Measurements from ENCODE around the gene KAT2B.

Gene KAT2B

DNA sequence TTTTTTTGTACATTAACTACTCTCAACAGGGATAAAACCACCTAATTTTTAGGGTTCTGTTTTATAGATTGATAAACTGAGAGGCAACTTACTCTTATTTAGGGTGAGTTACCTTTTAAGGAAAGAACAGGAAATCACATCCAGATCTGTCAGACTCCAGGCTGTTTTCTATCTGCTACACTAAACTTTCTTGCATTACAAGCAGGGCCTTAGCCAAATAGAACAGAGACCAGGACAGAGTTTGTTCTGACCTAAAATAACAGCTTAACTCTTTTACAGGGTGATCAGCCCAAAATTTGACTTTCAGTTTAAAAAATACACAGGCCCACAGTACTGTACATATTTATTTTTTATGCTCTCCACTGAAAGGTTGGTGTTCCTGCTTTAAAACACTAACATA is 107.1 kb downstream of the KAT2B start:
- no peak for DNase-seq (ENCODE audit: low read depth)

DNA sequence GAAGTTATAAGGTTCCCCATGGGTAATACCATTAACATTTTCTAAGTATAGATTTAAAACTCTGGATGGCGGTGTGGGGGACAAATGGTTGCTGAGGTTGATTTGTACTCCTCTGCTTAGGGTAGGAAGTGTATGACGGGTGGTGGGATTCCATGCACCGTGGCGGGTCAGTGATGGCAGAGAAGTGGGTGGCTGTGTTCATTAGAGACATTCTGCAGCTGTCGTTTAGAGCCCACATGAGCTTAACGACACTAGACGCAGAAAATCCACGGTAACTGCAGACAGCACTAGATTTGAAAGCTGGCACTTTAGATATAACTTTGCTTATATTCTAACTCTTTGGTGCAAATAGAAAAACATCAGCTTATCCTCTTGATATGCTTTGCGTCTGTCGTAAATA is 108.2 kb downstream of the KAT2B start:
- no peak for DNase-seq (ENCODE audit: low read depth)

DNA sequence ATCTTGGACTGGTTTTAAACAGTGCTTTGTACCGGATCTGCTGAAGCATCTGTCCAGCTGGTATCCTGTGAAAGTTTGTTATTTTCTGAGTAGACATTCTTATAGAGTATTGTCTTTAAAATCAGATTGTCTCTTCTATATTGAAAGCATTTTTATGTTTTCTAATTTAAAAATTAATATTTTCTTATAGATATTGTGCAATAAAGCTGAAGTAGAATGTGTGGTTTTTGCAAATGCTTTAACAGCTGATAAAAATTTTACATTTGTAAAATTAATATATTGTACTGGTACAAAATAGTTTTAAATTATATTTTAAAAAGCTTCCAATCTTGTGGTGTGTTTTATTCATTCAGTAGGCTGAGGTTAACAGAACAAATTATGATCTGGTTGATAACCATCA is 113.8 kb downstream of the KAT2B start:
- no peak for DNase-seq (ENCODE audit: low read depth)

DNA sequence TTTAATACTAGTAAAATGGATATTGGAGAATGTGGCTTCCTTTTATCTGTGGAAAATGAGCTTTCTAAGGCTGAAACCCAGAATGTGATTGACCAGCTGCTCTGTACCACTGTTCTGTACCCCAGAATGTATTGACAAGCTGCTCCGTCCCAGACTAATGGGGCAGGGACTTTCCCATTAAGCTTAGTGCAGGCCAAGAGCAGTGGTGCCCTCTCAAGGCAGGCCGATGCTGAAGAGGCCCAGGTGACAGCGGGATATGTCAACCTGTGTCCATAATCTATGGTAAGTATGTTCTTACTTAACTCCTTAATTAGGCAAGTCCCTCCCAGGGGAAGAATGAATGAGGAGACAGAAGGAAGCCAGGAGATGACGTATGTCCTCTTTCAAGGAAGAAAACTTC is 114.7 kb downstream of the KAT2B start:
- no peak for DNase-seq (ENCODE audit: low read depth)

DNA sequence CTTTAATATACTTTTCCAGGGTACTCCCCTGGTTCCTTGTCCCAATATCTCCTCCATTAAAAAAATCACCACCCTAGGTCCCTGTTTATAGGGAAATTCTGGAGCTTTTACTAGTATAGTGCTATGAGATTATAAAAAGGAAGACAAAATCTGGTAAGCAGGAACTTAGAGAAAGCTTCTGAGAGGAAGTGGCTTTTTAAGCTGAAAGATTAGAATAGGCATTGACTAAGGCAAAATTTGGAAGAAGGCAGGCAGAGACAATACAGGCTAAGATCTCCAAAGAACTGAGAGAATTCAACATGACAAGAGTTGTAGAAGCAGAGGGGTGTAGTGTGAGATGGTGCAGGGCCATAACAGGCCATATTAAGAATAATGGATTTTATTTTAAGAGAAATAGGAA is 120.0 kb downstream of the KAT2B start:
- no peak for DNase-seq (ENCODE audit: low read depth)

DNA sequence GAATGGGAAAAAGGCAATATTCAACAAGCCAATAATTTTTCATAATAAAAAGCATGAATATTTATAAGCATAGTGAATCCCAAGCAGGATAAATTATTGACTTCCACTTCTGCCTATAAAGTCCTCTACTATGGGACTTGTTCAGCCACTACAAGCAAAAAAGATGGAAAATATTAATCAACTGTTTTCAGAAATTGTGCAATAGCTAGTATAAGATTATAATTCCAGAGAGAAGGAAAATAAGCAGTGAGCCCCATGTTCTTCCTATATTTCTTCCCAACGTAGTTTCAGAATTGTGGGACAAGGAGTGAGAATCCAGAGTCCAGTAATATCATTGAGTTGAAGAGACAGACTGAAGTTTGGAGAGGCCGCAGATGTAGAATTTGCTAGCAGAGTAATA is 121.5 kb downstream of the KAT2B start:
- no peak for DNase-seq (ENCODE audit: low read depth)

DNA sequence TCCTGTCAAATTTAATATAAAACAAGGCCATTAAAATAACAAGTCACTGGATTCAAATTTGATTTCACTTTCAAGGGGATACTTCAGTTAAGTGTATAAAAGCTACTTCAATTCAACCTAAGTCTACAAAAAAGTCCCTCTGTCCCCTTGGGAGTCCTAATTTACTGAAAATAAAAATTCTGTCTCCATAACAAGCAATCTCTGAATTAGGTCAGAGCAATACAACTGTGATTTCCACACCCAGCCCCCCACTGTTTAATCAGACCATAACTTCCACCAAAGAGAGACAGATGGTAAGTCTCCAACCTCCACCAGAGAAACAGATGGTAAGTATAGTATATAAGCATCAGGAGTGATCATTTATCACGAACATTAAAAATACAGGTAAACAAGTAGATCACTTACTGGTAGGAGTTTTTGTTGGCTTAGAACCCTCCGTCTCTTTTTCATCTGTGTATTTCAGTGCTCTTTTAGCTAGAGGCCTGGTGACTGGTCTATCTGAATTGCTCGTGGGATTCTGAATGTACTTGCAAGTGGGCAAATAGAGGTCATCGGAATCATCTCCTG is 133.7 kb downstream of the KAT2B start:
- no peak for DNase-seq (ENCODE audit: low read depth)

DNA sequence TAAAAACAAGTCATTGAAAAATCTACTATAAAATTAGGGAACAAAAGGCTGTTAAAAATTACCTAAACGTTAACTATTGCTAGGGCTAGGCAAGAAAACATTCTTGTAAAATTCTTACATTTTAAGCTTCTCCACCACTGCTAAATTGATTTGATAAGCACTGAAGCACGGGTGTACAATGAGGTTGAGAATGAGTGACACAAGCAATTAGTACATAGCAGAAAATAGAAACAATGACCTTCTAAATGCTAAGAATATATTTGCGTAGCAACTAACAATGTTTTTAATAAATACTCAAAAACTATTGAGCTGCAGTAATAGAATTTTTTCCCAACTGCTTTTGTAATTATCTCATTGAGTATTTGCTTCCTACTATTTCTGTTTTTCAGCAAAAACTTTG is 141.0 kb downstream of the KAT2B start:
- no peak for DNase-seq (ENCODE audit: low read depth)

GRCh38 chr3:20182206-20182605 is 142.0 kb downstream of the KAT2B start:
- no peak for DNase-seq (ENCODE audit: low read depth)

DNA sequence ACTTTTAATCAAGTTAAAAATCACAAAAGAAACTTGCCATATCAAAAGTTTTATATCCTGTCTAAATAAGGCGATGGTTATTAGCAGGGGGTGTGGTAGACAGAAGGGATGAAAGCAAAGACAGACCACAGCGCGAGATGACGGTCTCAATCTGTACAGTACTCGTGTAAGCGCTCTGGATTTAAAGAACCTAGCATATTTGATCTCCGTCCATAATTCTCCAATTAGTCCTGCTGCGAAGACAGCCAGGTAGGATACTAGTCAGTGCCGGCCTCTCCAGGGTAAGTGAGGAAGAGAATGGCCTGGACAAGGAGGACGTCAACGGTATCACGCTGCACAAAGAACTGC is 145.1 kb downstream of the KAT2B start:
- no peak for DNase-seq (ENCODE audit: low read depth)

- DNase-seq (ENCODE audit: low read depth) = peak; percentile 99
Observed at GRCh38 chr3:20185679-20186599, 145.7 kb downstream of the KAT2B start, which contains the start of gene SGO1. Gene SGO1 (minus strand): TSS chr3:20186206. CDS start chr3:20184027, 2,179 bp downstream.

DNA sequence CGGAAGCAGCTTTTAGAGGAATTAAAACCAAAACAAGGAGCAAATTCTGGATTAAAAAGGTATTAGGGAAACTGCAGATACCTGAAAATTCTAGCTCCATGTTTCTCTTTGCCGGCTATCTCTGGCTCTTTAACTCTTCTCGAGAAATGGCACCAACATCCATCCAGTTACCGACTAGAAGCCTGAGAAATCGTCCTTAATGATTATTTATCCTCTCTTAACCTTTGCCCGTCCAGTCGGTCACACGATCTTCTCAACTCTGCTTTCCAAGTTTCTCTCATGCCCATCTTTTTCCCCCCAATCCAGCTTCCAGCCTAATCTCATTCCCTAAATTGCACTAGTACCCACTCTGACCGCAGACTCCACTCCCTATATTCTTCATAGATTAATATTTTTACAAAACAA is 146.4 kb downstream of the KAT2B start:
- DNase-seq (ENCODE audit: low read depth) = no peak

DNA sequence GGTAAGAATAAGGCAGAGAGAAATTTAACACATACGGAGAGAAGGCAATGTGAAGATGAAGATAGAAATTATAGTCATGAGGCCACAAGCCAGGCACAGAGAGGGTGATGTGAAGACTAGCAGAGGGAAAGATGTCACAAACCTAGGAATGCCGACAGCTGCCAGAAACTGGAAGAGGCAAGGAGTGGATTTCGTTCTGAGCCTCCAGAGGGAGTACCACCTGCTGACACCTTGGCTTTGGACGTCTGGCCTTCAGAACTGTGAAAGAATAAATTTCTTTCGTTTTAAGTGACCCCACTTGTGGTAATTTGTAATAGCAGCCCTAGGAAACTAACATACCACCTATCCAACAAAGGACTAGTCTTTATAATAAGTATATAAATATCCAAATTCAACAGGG is 150.7 kb downstream of the KAT2B start:
- no peak for DNase-seq (ENCODE audit: low read depth)

DNA sequence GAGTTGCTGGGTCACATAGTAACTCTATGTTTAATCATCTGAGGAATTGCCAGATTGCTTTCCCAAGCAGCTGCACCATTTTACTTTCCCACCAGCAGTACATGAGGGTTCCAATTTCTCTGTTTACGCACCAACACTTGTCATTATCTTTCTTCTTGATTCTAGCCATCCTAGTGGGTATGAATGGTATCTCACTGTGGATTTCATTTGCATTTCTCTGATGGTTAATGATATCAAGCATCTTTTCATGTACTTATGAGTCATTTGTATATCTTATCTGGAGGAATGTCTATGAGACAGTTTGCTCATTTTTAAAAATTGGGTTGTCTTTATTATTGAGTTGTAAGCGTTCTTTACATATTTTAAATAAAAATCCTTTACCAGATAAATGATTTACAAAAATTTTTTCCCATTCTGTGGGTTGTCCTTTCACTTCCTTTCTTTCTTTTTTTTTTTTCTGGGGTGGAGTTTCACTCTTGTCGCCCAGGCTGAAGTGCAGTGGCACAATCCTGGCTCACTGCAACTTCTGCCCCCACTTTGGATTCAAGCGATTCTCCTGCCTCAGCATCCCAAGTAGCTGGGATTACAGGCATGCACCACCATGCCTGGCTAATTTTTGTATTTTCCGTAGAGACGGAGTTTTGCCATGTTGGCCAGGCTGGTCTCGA is 154.7 kb downstream of the KAT2B start:
- no peak for DNase-seq (ENCODE audit: low read depth)

DNA sequence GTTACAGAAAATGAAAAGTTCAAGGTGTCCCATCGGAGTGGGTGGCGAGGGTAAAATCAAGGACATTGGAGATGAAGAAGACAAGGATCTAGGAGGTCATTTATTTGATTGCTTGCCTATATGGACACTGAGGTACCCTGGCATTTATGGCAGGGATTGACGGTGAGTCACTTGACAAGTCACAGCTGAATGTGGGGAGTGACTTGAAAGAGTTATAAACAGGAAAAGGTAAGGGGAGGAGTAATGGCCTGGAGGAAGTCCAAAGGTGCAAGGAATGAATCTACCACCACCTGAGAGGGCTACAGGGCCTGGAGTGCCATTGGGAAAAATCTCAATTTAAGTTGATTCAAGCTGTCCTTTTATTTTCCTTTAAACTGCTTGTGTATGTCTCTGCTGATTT is 157.5 kb downstream of the KAT2B start:
- no peak for DNase-seq (ENCODE audit: low read depth)

GRCh38 chr3:20201143-20201542 is 160.9 kb downstream of the KAT2B start:
- no peak for DNase-seq (ENCODE audit: low read depth)

Measured in activated T-cell treated with anti-CD3 and anti-CD28 coated beads for 1 hour (primary cell).